Bronchial epithelial cell (primary cell): ENCODE data around the gene IL21. TPM values are rescaled to one million over a fixed set of nuclear protein-coding genes. Genes with fewer than 3 reads are reported as not detected.

Experiments
- DNase-seq: peaks from one replicate; pipeline ENCODE4 v3.0.0-alpha.2; 2010; ENCODE audit warnings: low read depth
- FAIRE-seq: peaks from 2 replicates; lab custom pipeline; 2011; peaks lifted over from hg19 to GRCh38; lab: Jason Lieb, UNC
- H3K27me3 ChIP-seq: 2 replicates; pipeline ENCODE4 v1.5.1; 2011; ENCODE audit warnings: low read length; ENCODE audit not compliant: control insufficient read depth, insufficient read depth
- H3K36me3 ChIP-seq: 2 replicates; pipeline ENCODE4 v1.5.1; 2011; ENCODE audit warnings: low read length; ENCODE audit not compliant: control insufficient read depth, insufficient read depth
- H3K4me3 ChIP-seq: 2 replicates; pipeline ENCODE4 v1.5.1; 2011; ENCODE audit warnings: mild to moderate bottlenecking, low read depth, low read length, control low read depth
- CTCF ChIP-seq: IDR thresholded peaks from 2 replicates; pipeline ENCODE4 v1.5.1; 2011; ENCODE audit warnings: mild to moderate bottlenecking, moderate library complexity, low read length, control low read depth, inconsistent platforms; ENCODE audit not compliant: insufficient read depth, severe bottlenecking
- total RNA-seq: library from RNA; depleted of rRNA; stranded (reverse); fragments of >200 nt; gene quantifications from 2 replicates; pipeline ENCODE4 v1.2.1, GENCODE V29; 2014

IL21 gene
- total RNA-seq, 1 donor from 2014 or later, result not detected

GRCh38 chr4:122604146-122604545 is 16.7 kb downstream of the IL21 start:
- Histone ChIP-seq H3K4me3 (no peak overlapping the region), H3K27me3 (no peaks in the 10 kb centered on the region), H3K36me3 (no peaks in the 10 kb centered on the region)
- FAIRE-seq (no peak), DNase-seq (no peak)
- no peak for TF ChIP-seq CTCF

GRCh38 chr4:122603156-122603574 is 17.7 kb downstream of the IL21 start:
- DNase-seq (peak; percentile 12), FAIRE-seq (no peak)
- TF ChIP-seq CTCF, result no peak
- Histone ChIP-seq H3K27me3 (no peaks in the 10 kb centered on the region), H3K36me3 (no peaks in the 10 kb centered on the region), H3K4me3 (no peak overlapping the region)

GRCh38 chr4:122602277-122603142 is 18.4 kb downstream of the IL21 start:
- DNase-seq, result peak; percentile 63

GRCh38 chr4:122591196-122591595 is 29.7 kb downstream of the IL21 start:
- H3K4me3 ChIP-seq, result no peak overlapping the region
- no peaks in the 10 kb centered on the region for H3K36me3 ChIP-seq
- H3K27me3 ChIP-seq, result peaks cover 3% of the 10 kb centered on the region
- no peak for TF ChIP-seq CTCF
- FAIRE-seq (no peak), DNase-seq (no peak)

More at GRCh38 chr4:122602277-122603142, 18.4 kb downstream of the IL21 start:
- H3K36me3 ChIP-seq, result no peaks in the 10 kb centered on the region
- no peak for FAIRE-seq
- H3K27me3 ChIP-seq, result no peaks in the 10 kb centered on the region
- H3K4me3 ChIP-seq, result no peak overlapping the region
- peak; percentile 38 for TF ChIP-seq CTCF

GRCh38 chr4:122588453-122589238 is 32.2 kb downstream of the IL21 start:
- no peak for TF ChIP-seq CTCF
- H3K27me3 ChIP-seq, result no peaks in the 10 kb centered on the region
- no peak overlapping the region for H3K4me3 ChIP-seq
- no peaks in the 10 kb centered on the region for H3K36me3 ChIP-seq
- FAIRE-seq (no peak), DNase-seq (no peak)
